Measurements from ENCODE around the gene AATF.

DNA sequence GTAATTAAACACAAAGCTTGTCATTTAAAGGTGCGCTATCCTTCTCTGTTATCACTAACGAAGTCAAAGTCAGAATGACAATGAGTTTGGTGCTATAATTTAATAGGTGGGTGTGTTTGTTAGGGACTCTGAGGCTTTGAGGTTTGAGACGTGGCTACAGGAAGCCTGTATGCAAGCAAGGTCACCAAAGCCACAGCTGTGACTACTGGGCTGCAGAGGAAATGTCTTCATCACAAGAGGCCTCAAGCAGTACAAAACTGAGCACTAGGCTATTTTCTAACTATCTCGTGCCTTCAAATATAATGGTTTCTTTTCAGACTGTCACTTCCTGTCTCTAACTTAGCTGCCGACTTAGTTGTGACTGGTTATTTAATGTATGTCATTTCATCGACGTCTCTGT is 141.2 kb downstream of the AATF start:
- TF ChIP-seq, protein P1, sequence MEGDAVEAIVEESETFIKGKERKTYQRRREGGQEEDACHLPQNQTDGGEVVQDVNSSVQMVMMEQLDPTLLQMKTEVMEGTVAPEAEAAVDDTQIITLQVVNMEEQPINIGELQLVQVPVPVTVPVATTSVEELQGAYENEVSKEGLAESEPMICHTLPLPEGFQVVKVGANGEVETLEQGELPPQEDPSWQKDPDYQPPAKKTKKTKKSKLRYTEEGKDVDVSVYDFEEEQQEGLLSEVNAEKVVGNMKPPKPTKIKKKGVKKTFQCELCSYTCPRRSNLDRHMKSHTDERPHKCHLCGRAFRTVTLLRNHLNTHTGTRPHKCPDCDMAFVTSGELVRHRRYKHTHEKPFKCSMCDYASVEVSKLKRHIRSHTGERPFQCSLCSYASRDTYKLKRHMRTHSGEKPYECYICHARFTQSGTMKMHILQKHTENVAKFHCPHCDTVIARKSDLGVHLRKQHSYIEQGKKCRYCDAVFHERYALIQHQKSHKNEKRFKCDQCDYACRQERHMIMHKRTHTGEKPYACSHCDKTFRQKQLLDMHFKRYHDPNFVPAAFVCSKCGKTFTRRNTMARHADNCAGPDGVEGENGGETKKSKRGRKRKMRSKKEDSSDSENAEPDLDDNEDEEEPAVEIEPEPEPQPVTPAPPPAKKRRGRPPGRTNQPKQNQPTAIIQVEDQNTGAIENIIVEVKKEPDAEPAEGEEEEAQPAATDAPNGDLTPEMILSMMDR (conservative IDR thresholded peaks at IDR 0.05), result no peak
- TF ChIP-seq ZFX (IDR thresholded peaks at IDR 0.05), result no peak

Data from C4-2B (cell line).